Caco-2 (cell line): ENCODE results near the gene KIF21A. TPM values are rescaled to one million over a fixed set of nuclear protein-coding genes. Genes with fewer than 3 reads are reported as not detected.

Experiments used
- BruUV-seq: library from RNA; stranded (reverse); fragments of 400-500 nt; replicated peaks from 2 replicates; lab custom pipeline; 2021; lab: Mats Ljungman, UMichigan
- CTCF ChIA-PET: fragments of 300-600 bp; sonication (Branson Sonifier 250); formaldehyde crosslinking; loops from one replicate; lab custom pipeline; 2022; ENCODE audit warnings: antibody characterized with exemption; lab: Charles Lee
- POLR2A ChIA-PET: fragments of 300-600 bp; sonication (Branson Sonifier 250); formaldehyde crosslinking; loops from one replicate; lab custom pipeline; 2022; ENCODE audit warnings: antibody characterized with exemption; lab: Charles Lee
- DNase-seq, 2 experiments: peaks; one replicate each; pipeline versions ENCODE4 v3.0.0 to v3.0.0-alpha.2; 2020 to 2022
- H3K27me3 ChIP-seq: replicated peaks from 2 replicates; pipeline ENCODE4 v1.6.0; 2011; ENCODE audit warnings: low read length; ENCODE audit not compliant: control insufficient read depth, insufficient read depth
- H3K36me3 ChIP-seq: 2 replicates; pipeline ENCODE4 v1.5.1; 2011; ENCODE audit warnings: low read length; ENCODE audit not compliant: control insufficient read depth, insufficient read depth
- H3K4me1 ChIP-seq: fragments of 250-450 bp; sonication (Bioruptor Pico); 2 replicates; pipeline ENCODE4 v1.5.1; 2020; ENCODE audit warnings: mild to moderate bottlenecking
- H3K4me3 ChIP-seq: 2 replicates; pipeline ENCODE4 v1.5.1; 2011; ENCODE audit warnings: low read depth, mild to moderate bottlenecking, control low read depth, low read length
- H3K9me3 ChIP-seq: fragments of 250-450 bp; sonication (Bioruptor Pico); 2 replicates; pipeline ENCODE4 v1.5.1; 2020; ENCODE audit warnings: mild to moderate bottlenecking, moderate library complexity
- H3K27ac Mint-ChIP-seq: one replicate; pipeline ENCODE4 v1.8.0; 2022; ENCODE audit warnings: mixed read lengths; ENCODE audit not compliant: unreplicated experiment
- H3K27me3 Mint-ChIP-seq: one replicate; pipeline ENCODE4 v1.8.0; 2022; ENCODE audit warnings: mixed read lengths; ENCODE audit not compliant: insufficient read depth, unreplicated experiment
- H3K36me3 Mint-ChIP-seq: one replicate; pipeline ENCODE4 v1.8.0; 2022; ENCODE audit warnings: mild to moderate bottlenecking, mixed read lengths; ENCODE audit not compliant: insufficient read depth, unreplicated experiment
- H3K4me1 Mint-ChIP-seq: one replicate; pipeline ENCODE4 v1.8.0; 2022; ENCODE audit warnings: low read depth, mixed read lengths; ENCODE audit not compliant: unreplicated experiment
- H3K4me3 Mint-ChIP-seq: one replicate; pipeline ENCODE4 v1.8.0; 2022; ENCODE audit warnings: mild to moderate bottlenecking, moderate library complexity, mixed read lengths; ENCODE audit not compliant: unreplicated experiment
- H3K9me3 Mint-ChIP-seq: one replicate; pipeline ENCODE4 v1.8.0; 2022; ENCODE audit warnings: mixed read lengths; ENCODE audit not compliant: unreplicated experiment
- intact Hi-C: fragments of 100-400 bp; cut with micrococcal nuclease; formaldehyde crosslinking; loops from one replicate; pipeline ENCODE4 v1.10.0; 2022; ENCODE audit not compliant: unreplicated experiment
- total RNA-seq: library from RNA; stranded (reverse); gene quantifications from 2 replicates; pipeline ENCODE4 v1.2.3, GENCODE V29; 2022
- TF ChIP-seq, protein P1 (sequence below), 2 experiments: fragments of 200-600 bp in 1 of 2; IDR thresholded peaks; 1 replicate in 1 of 2; 2 replicates in 1 of 2; pipeline versions ENCODE4 v1.5.1 to v1.8.0; 2011 to 2022; ENCODE audit warnings: antibody characterized with exemption in 1 of 2, control low read depth in 1 of 2, inconsistent platforms in 1 of 2, low read depth in 1 of 2, low read length in 1 of 2, mild to moderate bottlenecking in 1 of 2, moderate library complexity in 1 of 2; ENCODE audit not compliant: insufficient read depth in 1 of 2, severe bottlenecking in 1 of 2, unreplicated experiment in 1 of 2

Gene KIF21A
- total RNA-seq, 1 experiment from 2014 or later, result 77.5 TPM

DNA sequence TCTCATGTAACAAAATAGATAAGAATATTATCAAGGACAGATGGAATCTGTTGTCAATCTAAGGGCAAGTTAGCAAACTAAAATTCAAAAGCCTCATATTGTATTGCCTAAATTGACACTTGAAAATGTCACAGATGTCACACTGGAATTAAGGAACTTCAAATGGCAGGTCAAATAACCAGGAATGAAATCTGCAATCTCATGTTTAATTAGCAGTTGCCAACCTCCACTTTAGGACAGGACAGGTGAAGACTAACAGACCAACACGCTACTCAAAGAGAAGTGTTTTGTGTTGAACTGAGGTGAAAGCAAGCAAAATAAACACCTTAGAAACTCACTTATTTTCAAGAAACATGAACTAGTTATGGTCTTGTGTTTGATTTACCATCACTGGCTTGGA is 11.1 kb downstream of the KIF21A start:
- Mint-ChIP-seq H3K27me3 (no peaks in the 10 kb centered on the region), H3K9me3 (no peaks in the 10 kb centered on the region), H3K4me1 (peaks cover 15% of the 10 kb centered on the region), H3K27ac (no peak overlapping the region), H3K36me3 (no peaks in the 10 kb centered on the region), H3K4me3 (no peak overlapping the region)
- Histone ChIP-seq H3K9me3 (no peaks in the 10 kb centered on the region), H3K4me1 (peaks cover 26% of the 10 kb centered on the region), H3K4me3 (no peak overlapping the region), H3K36me3 (no peaks in the 10 kb centered on the region), H3K27me3 (no peaks in the 10 kb centered on the region)
- BruUV-seq, result no TSS peak
- intact Hi-C loops, result loop anchor here (1.0 kb wide), 1 partner anchor 9 kb away; no protein-coding TSS in a partner anchor
- TF ChIP-seq, protein P1, sequence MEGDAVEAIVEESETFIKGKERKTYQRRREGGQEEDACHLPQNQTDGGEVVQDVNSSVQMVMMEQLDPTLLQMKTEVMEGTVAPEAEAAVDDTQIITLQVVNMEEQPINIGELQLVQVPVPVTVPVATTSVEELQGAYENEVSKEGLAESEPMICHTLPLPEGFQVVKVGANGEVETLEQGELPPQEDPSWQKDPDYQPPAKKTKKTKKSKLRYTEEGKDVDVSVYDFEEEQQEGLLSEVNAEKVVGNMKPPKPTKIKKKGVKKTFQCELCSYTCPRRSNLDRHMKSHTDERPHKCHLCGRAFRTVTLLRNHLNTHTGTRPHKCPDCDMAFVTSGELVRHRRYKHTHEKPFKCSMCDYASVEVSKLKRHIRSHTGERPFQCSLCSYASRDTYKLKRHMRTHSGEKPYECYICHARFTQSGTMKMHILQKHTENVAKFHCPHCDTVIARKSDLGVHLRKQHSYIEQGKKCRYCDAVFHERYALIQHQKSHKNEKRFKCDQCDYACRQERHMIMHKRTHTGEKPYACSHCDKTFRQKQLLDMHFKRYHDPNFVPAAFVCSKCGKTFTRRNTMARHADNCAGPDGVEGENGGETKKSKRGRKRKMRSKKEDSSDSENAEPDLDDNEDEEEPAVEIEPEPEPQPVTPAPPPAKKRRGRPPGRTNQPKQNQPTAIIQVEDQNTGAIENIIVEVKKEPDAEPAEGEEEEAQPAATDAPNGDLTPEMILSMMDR (IDR thresholded peaks at IDR 0.05; ENCODE audit: insufficient read depth in 1 of 2, low read depth in 1 of 2, low read length in 1 of 2, severe bottlenecking in 1 of 2, unreplicated experiment in 1 of 2), result no peak
- ChIA-PET POLR2A (no interaction called here), CTCF (no interaction called here)
- DNase-seq, result no peak

DNA sequence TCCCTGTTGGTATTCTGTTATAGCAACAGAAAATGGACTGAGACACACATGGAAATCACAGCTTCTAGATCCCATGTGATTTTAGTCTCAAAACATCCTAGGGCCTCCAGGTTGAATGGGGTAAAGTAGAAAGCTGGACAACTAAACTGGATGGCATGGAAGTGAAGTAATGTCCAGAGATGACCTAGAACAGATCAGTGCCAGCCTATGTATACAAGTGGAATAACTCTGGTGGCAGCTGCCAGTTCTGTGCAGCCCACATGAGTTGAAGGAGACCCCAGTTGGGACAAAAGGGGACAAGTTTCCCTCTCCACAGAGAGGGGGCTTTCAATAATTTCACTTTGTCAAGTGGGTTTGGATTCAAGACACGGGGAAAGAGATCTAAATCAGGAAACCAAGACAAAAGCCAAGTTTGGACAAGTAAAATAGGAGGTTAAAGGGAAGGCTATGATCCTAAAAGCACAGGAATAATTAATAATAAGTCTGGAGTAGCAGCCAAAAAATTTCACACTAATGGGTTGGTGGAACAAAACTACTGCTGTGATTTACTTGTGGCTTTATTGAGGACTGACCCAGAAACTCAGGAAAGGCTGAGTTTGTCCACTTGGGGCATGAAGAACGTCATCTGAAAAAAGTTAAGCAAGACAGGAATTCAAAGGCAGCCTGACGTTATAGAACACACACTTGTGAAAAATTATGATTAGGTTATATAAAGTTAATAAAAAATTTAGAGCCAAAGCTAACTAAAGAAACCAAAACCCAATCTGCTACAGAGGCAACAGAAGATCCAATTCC is 11.7 kb downstream of the KIF21A start:
- Mint-ChIP-seq H3K4me3 (no peak overlapping the region), H3K27ac (no peak overlapping the region)
- POLR2A ChIA-PET, result no interaction called here

DNA sequence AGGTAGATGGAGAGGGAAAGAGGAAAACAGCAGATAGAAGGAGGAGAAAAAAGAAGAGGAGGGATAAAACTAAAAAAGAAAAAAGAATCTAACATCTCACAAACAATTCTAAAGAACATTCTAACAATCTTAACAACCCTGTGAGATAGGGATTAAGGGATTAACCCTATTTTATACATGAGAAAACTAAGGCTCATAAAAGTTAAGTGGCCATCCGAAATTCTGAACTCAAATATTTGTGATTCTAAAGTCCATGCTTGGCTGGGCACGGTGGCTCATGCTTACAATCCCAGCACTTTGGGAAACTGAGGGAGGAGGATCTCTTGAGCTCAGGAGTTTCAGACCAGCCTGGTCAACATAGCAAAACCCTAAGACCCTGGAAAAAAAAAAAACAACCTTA is 13.1 kb downstream of the KIF21A start:
- Histone ChIP-seq H3K9me3 (no peaks in the 10 kb centered on the region), H3K4me3 (no peak overlapping the region), H3K27me3 (no peaks in the 10 kb centered on the region), H3K36me3 (no peaks in the 10 kb centered on the region), H3K4me1 (peaks cover 26% of the 10 kb centered on the region)
- H3K27ac Mint-ChIP-seq, result peak overlapping the region; percentile 49
- ChIA-PET POLR2A (no interaction called here), CTCF (no interaction called here)
- H3K9me3 Mint-ChIP-seq, result no peaks in the 10 kb centered on the region
- peak overlapping the region; percentile 13 for H3K4me3 Mint-ChIP-seq
- no TSS peak for BruUV-seq
- H3K27me3 Mint-ChIP-seq, result no peaks in the 10 kb centered on the region
- TF ChIP-seq, protein P1 (IDR thresholded peaks at IDR 0.05; ENCODE audit: insufficient read depth in 1 of 2, low read depth in 1 of 2, low read length in 1 of 2, severe bottlenecking in 1 of 2, unreplicated experiment in 1 of 2), result no peak
- H3K36me3 Mint-ChIP-seq, result no peaks in the 10 kb centered on the region
- DNase-seq, result no peak
- intact Hi-C loops, result no loop called here
- H3K4me1 Mint-ChIP-seq, result peaks cover 17% of the 10 kb centered on the region

More for the DNA sequence above, 11.7 kb downstream of the KIF21A start:
- TF ChIP-seq, protein P1 (IDR thresholded peaks at IDR 0.05; ENCODE audit: insufficient read depth in 1 of 2, low read depth in 1 of 2, low read length in 1 of 2, severe bottlenecking in 1 of 2, unreplicated experiment in 1 of 2), result no peak
- no peaks in the 10 kb centered on the region for H3K27me3 ChIP-seq
- BruUV-seq, result no TSS peak
- Mint-ChIP-seq H3K9me3 (no peaks in the 10 kb centered on the region), H3K27me3 (no peaks in the 10 kb centered on the region), H3K36me3 (no peaks in the 10 kb centered on the region), H3K4me1 (peaks cover 17% of the 10 kb centered on the region)
- no peaks in the 10 kb centered on the region for H3K9me3 ChIP-seq
- intact Hi-C loops, result loop anchor here (1.0 kb wide), 1 partner anchor 9 kb away; no protein-coding TSS in a partner anchor
- no peak for DNase-seq
- no peak overlapping the region for H3K4me3 ChIP-seq
- CTCF ChIA-PET, result no interaction called here
- H3K36me3 ChIP-seq, result no peaks in the 10 kb centered on the region
- peaks cover 26% of the 10 kb centered on the region for H3K4me1 ChIP-seq
